K562 (cell line): ENCODE measurements around the gene CSAD. TPM values are rescaled to one million over a fixed set of nuclear protein-coding genes. Genes with fewer than 3 reads are reported as not detected.
A peak's percentile ranks its signal among the peaks of the same experiment; 100 is the strongest.

Experiments used
- ATAC-seq: fragments of 200-7000 bp; cut with Tn5 transposase; 3 replicates; pipeline ENCODE4 v1.9.1; 2020; ENCODE audit warnings: moderate library complexity
- BruUV-seq: library from RNA; stranded (reverse); fragments of 400-500 nt; replicated peaks from 2 replicates; lab custom pipeline; 2021; lab: Mats Ljungman, UMichigan
- CTCF ChIA-PET: fragments of 300-600 bp; formaldehyde crosslinking; extraction: SDS; loops from one replicate; lab custom pipeline; 2021; ENCODE audit warnings: low intra/inter-chr PET ratio; lab: Yijun Ruan, JAX
- POLR2A ChIA-PET: fragments of 300-600, 350-650 bp; sonication (Branson Sonifier 250); formaldehyde crosslinking; extraction: SDS; loops from one replicate; lab custom pipeline; 2021; ENCODE audit warnings: antibody characterized with exemption, inconsistent platforms; lab: Yijun Ruan, JAX
- DNase-seq, 4 experiments: peaks; one replicate each; pipeline versions ENCODE4 v3.0.0 to v3.0.0-alpha.2; 2011 to 2018; ENCODE audit warnings: low spot score in 3 of 4, mixed read lengths in 3 of 4; ENCODE audit errors: extremely low read depth in 1 of 4
- FAIRE-seq: peaks from 2 replicates; lab custom pipeline; 2011; peaks lifted over from hg19 to GRCh38; lab: Jason Lieb, UNC
- H2AFZ ChIP-seq: 2 replicates; pipeline ENCODE4 v1.6.0; 2011; ENCODE audit warnings: low read depth, low read length, control low read depth, inconsistent platforms
- H3K27ac ChIP-seq: fragments of 200-600 bp; 3 replicates; pipeline ENCODE4 v1.8.0; 2011; ENCODE audit warnings: low read depth, mild to moderate bottlenecking, control low read depth, inconsistent platforms, low read length, moderate library complexity, mixed read lengths; ENCODE audit errors: extremely low read depth
- H3K27me3 ChIP-seq, 2 experiments: fragments of 300-600 bp in 1 of 2; 2 replicates in 1 of 2; 3 replicates in 1 of 2; pipeline versions ENCODE4 v1.6.0 to v1.8.0; 2011; ENCODE audit warnings: inconsistent platforms in 2 of 2, low read length in 2 of 2, mild to moderate bottlenecking in 1 of 2, mixed read lengths in 1 of 2, moderate library complexity in 1 of 2; ENCODE audit not compliant: control insufficient read depth in 2 of 2, insufficient read depth in 2 of 2
- H3K36me3 ChIP-seq: fragments of 300-600 bp; 3 replicates; pipeline ENCODE4 v1.8.0; 2011; ENCODE audit warnings: mild to moderate bottlenecking, low read length, inconsistent platforms; ENCODE audit not compliant: control insufficient read depth, insufficient read depth
- H3K4me1 ChIP-seq, 2 experiments: fragments of 200-600 bp in 1 of 2; replicated peaks in 1 of 2; 2 replicates in 1 of 2; 3 replicates in 1 of 2; pipeline versions ENCODE4 v1.5.1 to v1.8.0; 2011; ENCODE audit warnings: inconsistent platforms in 2 of 2, low read length in 2 of 2, mild to moderate bottlenecking in 1 of 2, mixed read lengths in 1 of 2, moderate library complexity in 1 of 2; ENCODE audit not compliant: control insufficient read depth in 2 of 2, insufficient read depth in 2 of 2
- H3K4me2 ChIP-seq: 2 replicates; pipeline ENCODE4 v1.6.1; 2011; ENCODE audit warnings: low read length, control low read depth, inconsistent platforms, mixed read lengths; ENCODE audit not compliant: insufficient read depth
- H3K4me3 ChIP-seq: fragments of 200-600 bp; sonication (generic), shearing (Covaris generic); 2 replicates; pipeline ENCODE4 v1.5.1; 2016; ENCODE audit warnings: control low read depth, inconsistent platforms
- H3K79me2 ChIP-seq: fragments of 200-600 bp; 3 replicates; pipeline ENCODE4 v1.8.0; 2011; ENCODE audit warnings: low read length, inconsistent platforms; ENCODE audit not compliant: control insufficient read depth, insufficient read depth
- H3K9ac ChIP-seq, 2 experiments: 2 replicates each; pipeline versions ENCODE4 v1.6.0 to v1.6.1; 2011; ENCODE audit warnings: low read depth in 2 of 2, low read length in 2 of 2, control low read depth in 1 of 2, inconsistent platforms in 1 of 2, mild to moderate bottlenecking in 1 of 2, mixed read lengths in 1 of 2; ENCODE audit not compliant: insufficient read depth in 1 of 2
- H3K9me1 ChIP-seq: one replicate; pipeline ENCODE4 v1.6.0; 2011; ENCODE audit warnings: inconsistent platforms, mild to moderate bottlenecking, low read length, moderate library complexity; ENCODE audit not compliant: control insufficient read depth, insufficient read depth
- H3K9me3 ChIP-seq: replicated peaks from 2 replicates; pipeline ENCODE4 v1.5.1; 2011; ENCODE audit warnings: low read depth, low read length, inconsistent platforms; ENCODE audit not compliant: control insufficient read depth, insufficient read depth
- H4K20me1 ChIP-seq: replicated peaks from 2 replicates; pipeline ENCODE4 v1.6.1; 2011; ENCODE audit warnings: low read length, inconsistent platforms, mixed read lengths; ENCODE audit not compliant: control insufficient read depth, insufficient read depth
- CCNT2 ChIP-seq: IDR thresholded peaks from 2 replicates; pipeline ENCODE4 v1.6.1; 2011; ENCODE audit warnings: borderline replicate concordance, low read depth, mild to moderate bottlenecking, moderate library complexity, mixed read lengths, low read length; ENCODE audit not compliant: insufficient read length; ENCODE audit errors: extremely low read depth
- DIDO1 ChIP-seq: fragments of 450-650 bp; IDR thresholded peaks from 2 replicates; pipeline ENCODE4 v1.6.1; 2016; ENCODE audit warnings: low read depth, missing biosample characterization, missing genetic modification characterization
- FOS ChIP-seq: IDR thresholded peaks from 3 replicates; pipeline ENCODE4 v1.6.1; 2011; ENCODE audit not compliant: insufficient read length; ENCODE audit errors: extremely low read depth
- KAT7 ChIP-seq: sonication (generic); formaldehyde crosslinking; IDR thresholded peaks from 2 replicates; pipeline ENCODE4 v1.8.0; 2022; ENCODE audit warnings: missing genetic modification reagents, mild to moderate bottlenecking, borderline replicate concordance
- KDM4B ChIP-seq, 2 experiments: fragments of 450-650 bp in 1 of 2; sonication (generic) in 1 of 2; IDR thresholded peaks; 2 replicates each; pipeline ENCODE4 v1.6.1; 2016 to 2017; ENCODE audit warnings: borderline replicate concordance in 2 of 2, antibody characterized with exemption in 1 of 2, low read depth in 1 of 2, mild to moderate bottlenecking in 1 of 2
- SMARCA5 ChIP-seq: fragments of 450-650 bp; IDR thresholded peaks from 2 replicates; pipeline ENCODE4 v1.6.1; 2016
- WGBS: fragments of 100-300 bp; shearing (Covaris generic); methylation state at CpG from one replicate; pipeline ENCODE4 v1.1.6; 2016; ENCODE audit warnings: low coverage, mixed read lengths; ENCODE audit not compliant: insufficient coverage; ENCODE audit errors: missing lambda C conversion rate; 5-methylcytosine and 5-hydroxymethylcytosine counted together
- in situ Hi-C: fragments of 300-500 bp; cut with MboI; formaldehyde crosslinking; loops from 4 replicates; pipeline ENCODE4 v1.15.0; 2018; ENCODE audit warnings: inconsistent platforms, mixed read lengths
- intact Hi-C: fragments of 100-400 bp; cut with micrococcal nuclease; formaldehyde crosslinking; loops from 2 replicates; pipeline ENCODE4 v1.14.2; 2022
- polyA plus RNA-seq, 8 experiments: library from polyadenylated mRNA; depleted of rRNA in 4 of 8; stranded (reverse) in 5 of 8; unstranded in 3 of 8; fragments of >200 nt; fragmentation: Nextera tagmentation in 2 of 8; fragmentation: Illumina TruSeq in 1 of 8; extraction: Ambion mirVana in 2 of 8; extraction: Trizol in 1 of 8; gene quantifications; 2 replicates each; pipeline versions ENCODE4 v1.2.1 to v1.2.3, GENCODE V29; 2011 to 2014; ENCODE audit warnings: inconsistent platforms in 1 of 8, missing spikeins in 1 of 8
- total RNA-seq, 7 experiments: library from RNA; depleted of rRNA in 6 of 7; stranded (reverse); fragments of >200 nt in 6 of 7; fragmentation: Illumina TruSeq in 2 of 7; extraction: Trizol in 2 of 7; gene quantifications; 2 replicates each; pipeline versions ENCODE4 v1.2.1 to v1.2.3, GENCODE V29; 2011 to 2021; ENCODE audit warnings: low replicate concordance in 1 of 7

The CSAD gene
- total and polyA plus RNA-seq, 9 of the 15 experiments (the other 6 are each of a cell fraction or from before 2014, with no cell fraction given): 1.8 to 19.6 (median 8.1) TPM

- Histone ChIP-seq H2AFZ (no peak overlapping the region), H3K4me3 (no peak overlapping the region), H3K9ac (peak overlapping the region in 1 of 2 experiments; percentile 15; a peak in 1 of 4 replicates), H3K79me2 (no peaks in the 10 kb centered on the region), H3K4me2 (no peak overlapping the region), H3K9me1 (no peaks in the 10 kb centered on the region), H3K27me3 (peaks cover 0 to 2% of the 10 kb centered on the region in 2 experiments; a peak in 1 of 5 replicates), H3K27ac (no peak overlapping the region), H4K20me1 (no peaks in the 10 kb centered on the region), H3K4me1 (peaks cover 0 to 9% of the 10 kb centered on the region in 2 experiments; a peak in 3 of 5 replicates), H3K9me3 (no peaks in the 10 kb centered on the region), H3K36me3 (no peaks in the 10 kb centered on the region)
- CTCF ChIA-PET: no interaction called here
- no peak for FAIRE-seq
- POLR2A ChIA-PET: no interaction called here
- intact Hi-C loops (no loop called here), in situ Hi-C loops (no loop called here)
- BruUV-seq: no TSS peak
- 84% methylated on average over 4 of the region's 10 CpGs for WGBS
- no peak for DNase-seq
- ATAC-seq: no peak
- no peak for TF ChIP-seq CCNT2
- TF ChIP-seq DIDO1 (tag): no peak
- no peak for TF ChIP-seq KDM4B (IDR thresholded peaks at IDR 0.05; ENCODE audit: borderline replicate concordance in 2 of 2, low read depth in 1 of 2)
- TF ChIP-seq SMARCA5: no peak
- no peak for TF ChIP-seq FOS
- TF ChIP-seq KAT7 (CRISPR knock-in tag): no peak
Measured at GRCh38 chr12:53122961-53123468, 57.7 kb downstream of the CSAD start.
